ENCODE measurements around the gene APOC3. TPM values are rescaled to one million over a fixed set of nuclear protein-coding genes. Genes with fewer than 3 reads are reported as not detected.

Gene APOC3
- total RNA-seq, 1 experiment from 2014 or later, result not detected

DNA sequence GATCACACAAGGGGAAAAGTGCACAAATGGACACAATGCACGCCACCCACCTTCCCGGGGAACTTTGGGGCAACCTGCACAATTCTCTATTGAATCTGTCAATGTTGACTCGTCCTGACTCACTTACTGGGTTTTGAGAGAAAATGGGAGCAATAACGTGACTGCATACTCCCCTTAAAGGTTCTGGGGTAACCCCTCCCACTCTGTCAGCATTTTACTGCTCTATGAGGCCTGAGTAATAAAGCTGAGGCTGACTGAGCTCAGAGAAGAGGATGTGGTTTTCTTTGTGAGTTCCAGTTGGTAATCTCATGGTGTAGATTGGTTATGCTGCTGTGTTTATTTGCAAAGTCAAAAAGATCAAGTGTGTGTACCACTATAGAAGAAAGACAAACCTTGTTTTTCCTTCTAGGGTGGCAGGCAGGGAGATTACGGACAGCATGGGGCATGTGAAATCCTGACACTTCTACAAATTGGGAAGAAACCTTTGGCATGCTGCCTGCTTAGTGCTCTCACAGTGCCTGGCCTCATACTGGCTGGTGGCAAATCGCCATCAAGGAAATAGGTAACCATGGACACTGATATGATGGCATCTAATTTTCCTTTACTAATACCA lies 23.9 kb downstream of the APOC3 start:
- DNase-seq, result peak; percentile 72
- Histone ChIP-seq H3K36me3 (peaks cover 18% of the 10 kb centered on the region), H3K4me3 (no peak overlapping the region), H3K9me3 (no peaks in the 10 kb centered on the region), H3K27me3 (no peaks in the 10 kb centered on the region)

DNA sequence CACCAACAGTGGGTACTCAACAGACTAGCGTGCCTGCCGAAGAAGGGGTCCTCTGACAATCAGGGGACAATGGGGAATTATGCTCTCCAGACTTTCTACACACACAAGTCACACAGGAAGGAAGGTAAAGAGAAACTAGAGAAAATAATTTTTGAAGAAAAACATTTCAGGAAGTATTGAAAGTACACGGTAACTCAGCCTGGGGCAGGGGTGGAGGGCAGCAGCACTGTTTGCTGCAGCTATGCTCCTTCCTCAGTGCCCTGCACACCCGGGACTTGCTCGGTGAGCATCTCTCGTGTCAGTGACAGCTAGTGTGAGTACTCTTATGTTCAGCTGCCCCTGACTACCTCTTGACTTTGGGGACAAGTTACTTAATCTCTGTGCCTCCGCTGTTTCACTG lies 25.7 kb downstream of the APOC3 start:
- DNase-seq, result no peak
- H3K27me3 ChIP-seq, result no peaks in the 10 kb centered on the region
- H3K4me3 ChIP-seq, result no peak overlapping the region
- no peaks in the 10 kb centered on the region for H3K9me3 ChIP-seq
- H3K36me3 ChIP-seq, result peaks cover 18% of the 10 kb centered on the region

DNA sequence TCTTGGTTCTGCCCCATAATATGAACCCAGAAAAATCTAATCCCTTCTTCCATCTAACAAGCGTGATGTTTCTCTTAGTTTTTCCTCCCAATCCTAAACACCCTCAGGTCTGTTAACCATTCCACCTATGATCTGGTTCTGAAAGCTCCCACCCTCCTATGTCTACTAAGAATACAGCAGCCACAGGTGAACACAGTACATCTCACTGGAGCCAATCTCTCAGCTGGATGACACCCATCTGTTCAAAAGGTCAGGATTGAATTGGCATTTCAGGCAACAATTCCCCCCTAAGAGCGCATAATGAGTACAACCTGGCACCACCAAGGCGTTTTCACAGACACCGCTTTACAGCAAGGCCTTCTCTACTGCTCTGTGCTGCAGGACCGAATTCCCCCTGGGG lies 26.7 kb downstream of the APOC3 start:
- DNase-seq, result no peak

DNA sequence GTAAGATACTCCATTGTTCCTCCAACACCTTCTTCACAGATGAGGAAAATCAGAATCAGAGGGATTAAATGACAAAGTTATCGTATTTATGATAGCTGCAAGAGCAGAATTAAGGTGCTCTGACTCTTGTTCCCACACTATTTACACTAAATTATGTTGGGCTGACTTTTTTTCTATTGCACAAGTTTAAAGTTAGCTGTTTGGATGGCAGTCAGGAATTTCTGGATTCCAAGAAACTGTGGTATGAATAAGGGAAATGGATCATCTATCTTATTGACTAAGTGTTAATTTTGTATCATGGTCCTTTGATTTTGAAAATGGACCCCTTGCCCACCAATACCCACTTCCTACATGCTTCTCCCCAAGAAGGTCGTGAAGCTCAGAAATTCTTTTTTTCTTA lies 27.6 kb downstream of the APOC3 start:
- no peak overlapping the region for H3K4me3 ChIP-seq
- no peak for DNase-seq
- no peaks in the 10 kb centered on the region for H3K9me3 ChIP-seq
- no peaks in the 10 kb centered on the region for H3K27me3 ChIP-seq
- peaks cover 27% of the 10 kb centered on the region for H3K36me3 ChIP-seq

More for the DNA sequence above, 26.7 kb downstream of the APOC3 start:
- Histone ChIP-seq H3K4me3 (no peak overlapping the region), H3K9me3 (no peaks in the 10 kb centered on the region), H3K36me3 (peaks cover 27% of the 10 kb centered on the region), H3K27me3 (no peaks in the 10 kb centered on the region)

DNA sequence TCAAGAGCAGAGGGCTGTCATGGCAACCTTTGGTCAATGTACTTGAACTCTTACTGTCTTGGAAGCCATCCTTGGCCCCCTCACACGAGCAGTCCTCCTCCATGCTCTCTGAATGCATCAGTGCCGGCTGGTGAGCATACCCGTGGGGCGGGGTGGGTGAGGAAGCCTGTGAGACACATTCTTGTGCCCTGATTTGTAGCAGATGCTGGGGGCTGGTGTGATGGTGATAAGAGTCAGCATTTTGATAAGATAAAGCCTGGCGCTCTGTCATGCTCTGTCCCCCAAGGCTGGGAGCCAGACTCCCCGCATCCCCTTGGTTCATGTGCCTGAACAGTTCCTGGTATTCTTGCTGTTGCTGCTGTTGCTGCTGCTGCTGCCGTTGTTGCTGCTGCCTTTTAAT lies 28.2 kb downstream of the APOC3 start:
- Histone ChIP-seq H3K36me3 (peaks cover 27% of the 10 kb centered on the region), H3K9me3 (no peaks in the 10 kb centered on the region), H3K4me3 (no peak overlapping the region), H3K27me3 (no peaks in the 10 kb centered on the region)
- no peak for DNase-seq

DNA sequence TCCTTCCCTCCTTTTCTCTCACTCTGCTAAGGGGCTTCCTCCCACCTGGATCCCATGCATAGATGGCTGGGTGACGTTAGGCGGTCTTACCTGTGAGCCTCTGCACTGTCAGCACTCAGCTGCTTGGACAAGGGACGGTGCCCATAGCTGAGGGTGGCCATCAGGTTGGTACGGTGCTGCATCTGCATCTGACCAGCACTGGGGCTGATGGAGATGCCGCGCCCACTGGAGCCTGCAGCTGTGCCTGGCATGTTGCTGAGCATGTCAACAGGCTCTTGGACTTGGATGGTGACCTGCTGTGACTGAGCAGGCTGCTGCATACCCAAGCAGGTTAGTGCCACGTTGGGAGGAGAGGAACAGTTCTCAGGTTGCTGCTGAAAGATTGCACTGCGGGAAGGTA lies 29.5 kb downstream of the APOC3 start:
- no peaks in the 10 kb centered on the region for H3K27me3 ChIP-seq
- H3K36me3 ChIP-seq, result peaks cover 34% of the 10 kb centered on the region
- H3K9me3 ChIP-seq, result no peaks in the 10 kb centered on the region; the same call in 1 of the 2 replicates
- no peak overlapping the region for H3K4me3 ChIP-seq
- DNase-seq, result no peak

DNA sequence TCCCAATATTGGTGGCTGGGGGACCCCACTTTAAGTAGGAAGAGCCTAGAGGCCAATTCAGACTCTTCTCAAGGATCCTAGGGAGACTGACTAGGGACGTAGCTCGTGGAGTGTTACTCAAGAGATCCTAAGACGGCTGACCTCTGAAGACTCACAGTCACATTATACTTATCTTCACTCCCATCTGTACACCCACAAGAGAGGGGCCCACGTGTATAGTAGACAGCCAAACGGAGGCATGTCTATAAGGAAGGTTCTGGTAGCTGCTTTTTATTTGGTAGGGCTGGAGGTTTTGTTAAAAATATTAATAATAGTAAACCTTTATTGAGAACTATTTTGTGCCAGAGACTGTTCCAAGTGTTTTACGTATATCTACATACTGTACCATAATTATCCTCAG lies 30.6 kb downstream of the APOC3 start:
- no peak for DNase-seq
- no peaks in the 10 kb centered on the region; the same call in 1 of the 2 replicates for H3K9me3 ChIP-seq
- H3K36me3 ChIP-seq, result peaks cover 37% of the 10 kb centered on the region
- H3K27me3 ChIP-seq, result no peaks in the 10 kb centered on the region
- no peak overlapping the region for H3K4me3 ChIP-seq

DNA sequence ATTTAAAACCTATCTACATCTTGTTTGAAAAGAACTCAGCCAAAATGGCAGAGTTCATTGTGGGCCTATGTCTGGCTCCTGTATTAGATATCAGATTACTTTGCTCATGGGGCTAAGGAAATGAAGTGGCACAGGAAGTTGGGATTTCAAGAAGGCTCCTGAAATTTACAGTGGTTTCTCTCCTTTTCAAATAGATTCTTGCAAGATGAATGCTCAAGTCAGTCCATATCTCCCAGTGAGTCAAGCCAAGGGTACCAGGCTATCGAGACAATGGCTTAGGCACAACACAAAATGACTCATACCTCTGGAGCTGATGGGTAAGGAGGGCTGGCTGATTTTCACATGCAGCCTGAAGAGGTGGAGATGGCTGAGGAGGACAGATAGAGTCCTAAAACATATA lies 31.8 kb downstream of the APOC3 start:
- Histone ChIP-seq H3K36me3 (peaks cover 40% of the 10 kb centered on the region), H3K9me3 (no peaks in the 10 kb centered on the region; the same call in 1 of the 2 replicates), H3K27me3 (no peaks in the 10 kb centered on the region), H3K4me3 (no peak overlapping the region)
- DNase-seq, result peak; percentile 61

DNA sequence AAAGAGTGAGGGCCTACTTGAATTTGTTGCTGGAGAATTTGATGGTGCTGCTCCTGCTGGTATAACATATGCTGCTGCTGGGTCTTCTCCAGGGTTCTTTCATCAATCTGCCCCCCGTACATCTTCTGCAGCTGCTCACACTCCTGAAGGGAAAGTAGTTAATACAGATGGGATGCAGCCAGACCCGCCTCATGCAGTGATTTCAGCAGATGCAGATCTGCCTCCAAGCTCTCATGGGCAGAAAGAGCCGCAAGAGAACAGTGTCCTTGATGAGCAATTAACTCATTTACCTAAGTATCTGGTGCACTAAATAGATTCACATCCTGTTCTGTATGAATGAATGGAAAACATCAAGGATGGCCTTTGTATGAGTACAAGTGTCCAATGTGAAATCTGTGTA lies 32.5 kb downstream of the APOC3 start:
- Histone ChIP-seq H3K9me3 (no peaks in the 10 kb centered on the region; the same call in 1 of the 2 replicates), H3K27me3 (no peaks in the 10 kb centered on the region), H3K36me3 (peaks cover 40% of the 10 kb centered on the region), H3K4me3 (no peak overlapping the region)
- no peak for DNase-seq

DNA sequence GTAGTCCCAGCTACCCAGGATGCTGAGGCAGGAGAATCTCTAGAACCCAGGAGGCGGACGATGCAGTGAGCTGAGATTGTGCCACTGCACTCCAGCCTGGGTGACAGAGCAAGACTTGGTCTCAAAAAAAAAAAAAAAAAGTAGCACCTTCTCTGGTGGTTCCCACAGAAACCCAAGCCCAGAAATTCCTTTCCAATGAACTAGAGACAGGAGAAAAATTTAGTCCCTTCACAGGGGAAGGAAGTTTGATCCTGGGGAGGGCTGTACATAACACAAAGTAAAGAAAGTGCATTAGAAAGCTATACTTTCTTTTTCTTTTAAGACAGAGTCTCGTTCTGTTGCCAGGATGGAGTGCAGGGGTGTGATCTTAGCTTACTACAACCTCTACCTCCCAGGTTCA lies 33.2 kb downstream of the APOC3 start:
- Histone ChIP-seq H3K9me3 (no peaks in the 10 kb centered on the region; the same call in 1 of the 2 replicates), H3K27me3 (no peaks in the 10 kb centered on the region), H3K4me3 (no peak overlapping the region), H3K36me3 (peaks cover 42% of the 10 kb centered on the region)
- no peak for DNase-seq

DNA sequence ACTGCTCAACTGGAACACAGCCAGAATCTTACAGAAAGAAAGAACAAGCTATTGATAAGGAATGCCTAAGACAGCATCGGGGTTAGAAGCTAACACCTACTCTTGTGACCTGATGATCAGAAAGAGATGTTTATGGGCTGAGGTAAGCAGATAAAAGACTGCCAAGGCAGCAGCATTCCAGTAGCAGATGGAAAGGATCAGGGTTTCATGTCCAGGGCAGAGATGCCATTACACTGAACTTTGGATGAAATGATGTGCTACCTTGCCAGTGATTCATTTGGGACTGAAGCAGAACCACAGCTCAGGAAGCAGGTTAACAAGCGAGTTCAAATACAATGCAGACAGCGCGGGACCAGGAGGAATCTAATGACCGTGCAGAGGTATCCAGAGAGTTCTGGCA lies 34.8 kb downstream of the APOC3 start:
- H3K36me3 ChIP-seq, result peaks cover 45% of the 10 kb centered on the region
- H3K4me3 ChIP-seq, result no peak overlapping the region
- H3K9me3 ChIP-seq, result no peaks in the 10 kb centered on the region; the same call in 1 of the 2 replicates
- no peak for DNase-seq
- no peaks in the 10 kb centered on the region for H3K27me3 ChIP-seq

DNA sequence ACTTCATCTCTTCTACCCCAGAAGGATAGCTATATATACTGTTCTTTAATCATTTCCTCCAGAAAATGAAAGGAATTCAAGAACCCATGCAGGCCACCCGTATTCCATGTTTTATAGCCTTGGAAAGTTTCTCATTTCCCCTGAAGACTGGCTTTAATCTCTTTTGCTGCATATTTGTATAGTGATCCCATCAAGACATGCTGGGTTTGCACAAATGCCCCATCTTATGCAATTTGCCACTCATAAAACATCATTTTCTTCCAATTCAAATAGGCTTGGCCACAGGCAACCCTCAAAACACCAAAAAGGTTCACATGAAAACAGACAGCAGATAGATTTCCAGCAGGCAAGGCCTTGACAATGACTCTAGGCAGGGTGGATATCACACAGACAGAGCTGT lies 36.0 kb downstream of the APOC3 start:
- H3K9me3 ChIP-seq, result no peaks in the 10 kb centered on the region; the same call in 1 of the 2 replicates
- no peak overlapping the region for H3K4me3 ChIP-seq
- no peak for DNase-seq
- H3K27me3 ChIP-seq, result no peaks in the 10 kb centered on the region
- H3K36me3 ChIP-seq, result peaks cover 52% of the 10 kb centered on the region

DNA sequence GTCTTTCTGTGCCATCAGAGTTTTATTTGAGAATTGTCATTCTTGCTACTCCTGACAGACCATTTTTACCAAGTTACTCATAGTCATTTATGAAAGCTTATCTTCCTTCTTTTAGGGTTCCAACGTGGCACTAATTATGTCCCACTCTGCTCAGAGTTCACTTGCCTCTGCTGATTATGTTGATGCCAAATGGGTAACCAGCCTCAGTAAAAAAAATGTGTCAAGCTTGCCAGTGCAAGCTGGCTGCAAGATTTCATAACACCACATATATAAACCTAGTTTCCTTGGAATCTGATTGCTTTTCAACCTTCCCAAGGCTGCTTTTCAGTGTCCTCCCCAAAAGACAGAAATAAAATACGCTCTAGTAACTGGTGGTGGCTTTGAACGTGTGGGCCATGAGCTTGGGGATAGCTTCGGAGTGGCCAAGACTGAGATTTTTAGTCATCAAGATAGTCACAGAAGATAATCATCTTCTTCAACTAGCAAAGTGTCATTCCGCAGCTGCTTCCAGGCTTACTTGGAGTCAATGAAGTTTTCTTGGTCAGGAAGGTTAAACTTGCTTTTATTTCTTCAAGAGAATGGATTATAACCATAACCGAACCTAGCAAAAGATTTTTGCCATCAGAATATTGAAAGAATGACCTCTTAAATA lies 37.2 kb downstream of the APOC3 start:
- DNase-seq, result no peak
- no peak overlapping the region for H3K4me3 ChIP-seq
- peaks cover 48% of the 10 kb centered on the region for H3K36me3 ChIP-seq
- no peaks in the 10 kb centered on the region for H3K27me3 ChIP-seq
- H3K9me3 ChIP-seq, result no peaks in the 10 kb centered on the region; the same call in 1 of the 2 replicates

DNA sequence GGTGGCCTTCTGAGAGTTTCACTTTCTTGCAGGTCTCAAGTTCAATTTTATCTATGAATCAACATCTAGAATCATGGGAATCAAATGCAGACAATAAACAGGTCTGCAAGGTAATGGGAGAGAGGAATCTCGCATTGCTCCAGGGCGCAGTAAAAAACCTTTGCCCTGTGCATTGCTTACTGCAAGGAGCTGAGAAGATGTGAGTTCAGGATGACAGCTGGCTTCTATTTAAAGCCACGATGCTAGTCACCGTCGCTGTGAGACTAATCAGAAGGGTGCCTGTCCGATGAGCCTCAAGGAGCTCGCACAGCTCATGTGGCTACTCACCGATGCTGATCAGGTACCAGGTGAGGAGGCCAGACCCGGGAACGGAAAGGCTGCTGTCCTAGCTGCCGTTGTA lies 37.9 kb downstream of the APOC3 start:
- Histone ChIP-seq H3K36me3 (peaks cover 54% of the 10 kb centered on the region), H3K4me3 (no peak overlapping the region), H3K27me3 (no peaks in the 10 kb centered on the region), H3K9me3 (no peaks in the 10 kb centered on the region; the same call in 1 of the 2 replicates)
- no peak for DNase-seq

DNA sequence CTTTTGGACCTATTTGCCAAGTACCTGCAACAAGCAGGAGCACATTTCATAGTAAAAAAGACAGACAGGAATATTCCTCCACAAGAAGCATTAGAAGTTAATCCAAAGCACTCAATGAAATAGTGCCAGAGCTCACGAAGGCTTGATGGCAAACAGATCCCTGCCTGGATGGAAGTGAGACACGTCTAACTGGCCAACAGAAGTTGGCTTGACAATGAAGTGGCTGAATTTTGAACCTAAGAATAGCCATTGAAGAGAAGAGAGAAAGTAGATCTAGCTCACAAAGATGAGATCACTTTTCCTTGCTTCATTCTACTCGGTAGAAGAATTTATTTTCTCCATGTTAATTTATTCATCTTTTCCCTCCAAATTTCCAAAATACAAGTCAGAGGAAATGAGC lies 38.4 kb downstream of the APOC3 start:
- no peaks in the 10 kb centered on the region for H3K27me3 ChIP-seq
- no peak overlapping the region for H3K4me3 ChIP-seq
- H3K9me3 ChIP-seq, result no peaks in the 10 kb centered on the region; the same call in 1 of the 2 replicates
- H3K36me3 ChIP-seq, result peaks cover 58% of the 10 kb centered on the region
- DNase-seq, result no peak

DNA sequence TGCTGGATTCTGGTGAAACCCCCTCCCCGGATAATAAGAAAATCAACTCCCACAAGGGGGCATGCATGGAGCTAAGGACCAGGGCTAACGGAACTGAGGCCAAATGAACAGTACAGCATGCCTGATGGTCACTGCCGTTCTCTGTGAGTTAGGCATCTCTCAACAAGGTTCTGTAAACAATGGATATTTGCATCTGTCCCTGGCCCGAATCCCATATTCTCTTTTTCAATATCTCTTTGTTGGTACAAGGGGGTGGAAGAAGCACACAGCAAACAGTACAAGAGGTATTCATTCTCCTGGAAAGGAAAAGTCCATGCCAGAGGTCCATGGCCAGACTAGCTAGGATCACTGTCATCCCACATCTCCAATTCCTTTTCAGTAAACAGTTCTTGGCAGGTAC lies 39.9 kb downstream of the APOC3 start:
- no peak for DNase-seq
- H3K27me3 ChIP-seq, result no peaks in the 10 kb centered on the region
- peaks cover 53% of the 10 kb centered on the region for H3K36me3 ChIP-seq
- no peak overlapping the region for H3K4me3 ChIP-seq
- H3K9me3 ChIP-seq, result no peaks in the 10 kb centered on the region

DNA sequence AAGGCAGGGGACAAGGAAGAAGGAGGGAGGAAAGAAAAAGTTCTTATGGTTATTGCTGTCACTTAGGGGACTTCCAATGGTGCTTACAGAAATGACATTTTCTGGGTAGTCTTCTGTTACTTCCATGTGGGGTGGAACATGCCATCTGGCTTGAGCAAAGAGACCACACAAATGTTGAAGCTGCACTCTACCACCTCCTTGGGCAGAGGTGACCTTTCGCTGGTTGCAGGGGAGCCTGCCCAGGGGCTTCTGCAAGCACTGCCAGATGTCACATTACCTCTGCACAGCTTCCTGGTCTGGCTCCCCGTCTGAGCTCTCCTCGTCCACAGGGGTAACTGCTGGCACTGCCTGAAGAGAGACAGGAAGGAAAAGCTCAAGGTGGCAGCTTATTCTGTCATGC lies 40.3 kb downstream of the APOC3 start:
- DNase-seq, result no peak
- no peaks in the 10 kb centered on the region for H3K9me3 ChIP-seq
- peaks cover 53% of the 10 kb centered on the region for H3K36me3 ChIP-seq
- no peaks in the 10 kb centered on the region for H3K27me3 ChIP-seq
- no peak overlapping the region for H3K4me3 ChIP-seq

DNA sequence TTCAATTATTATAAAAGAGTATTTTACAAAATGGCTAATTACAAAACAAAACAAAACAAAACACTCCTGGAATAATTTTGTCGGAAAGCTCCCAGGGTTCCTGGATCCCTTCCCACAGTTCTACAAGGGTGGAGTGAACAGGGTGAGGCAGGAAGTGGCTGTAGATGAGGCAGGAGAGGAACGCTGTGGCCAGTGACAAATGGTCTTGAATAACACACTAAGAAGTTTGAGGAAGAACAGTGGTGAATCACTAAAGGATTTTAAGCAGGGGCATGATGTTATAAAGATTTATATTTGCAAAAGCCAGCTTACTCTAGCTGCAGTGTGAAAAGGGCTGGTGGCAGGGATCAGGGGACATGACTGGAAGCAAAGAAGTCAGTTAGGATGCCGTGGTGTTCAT lies 41.5 kb downstream of the APOC3 start:
- Histone ChIP-seq H3K36me3 (peaks cover 50% of the 10 kb centered on the region), H3K9me3 (no peaks in the 10 kb centered on the region), H3K4me3 (no peak overlapping the region), H3K27me3 (no peaks in the 10 kb centered on the region)
- DNase-seq, result peak; percentile 59
